GM21619 (cell line): ENCODE measurements around the gene SLC22A25.
"Not testable (repeated sequence)": the region's sequence is repeated elsewhere in the genome, so short reads cannot be mapped to it uniquely, and the experiment has no call there.

Experiments
- ATAC-seq: cut with Tn5 transposase; IDR thresholded peaks from one replicate; pipeline ENCODE4 v1.9.1; 2021; ENCODE audit not compliant: unreplicated experiment

Gene SLC22A25

GRCh38 chr11:63235471-63236461, 7.6 kb downstream of the SLC22A25 start:
- not testable (repeated sequence) for ATAC-seq

- no peak for ATAC-seq
Observed at GRCh38 chr11:63229815-63230214, 13.6 kb downstream of the SLC22A25 start.

- ATAC-seq, result no peak
Observed at GRCh38 chr11:63227521-63228107, 15.8 kb downstream of the SLC22A25 start.

- no peak for ATAC-seq
Observed at GRCh38 chr11:63226488-63227114, 16.8 kb downstream of the SLC22A25 start.

GRCh38 chr11:63214093-63214492, 29.3 kb downstream of the SLC22A25 start:
- ATAC-seq, result no peak

GRCh38 chr11:63212742-63213141, 30.7 kb downstream of the SLC22A25 start:
- no peak for ATAC-seq

GRCh38 chr11:63210111-63210510, 33.3 kb downstream of the SLC22A25 start:
- no peak for ATAC-seq
